DND-41 (cell line): ENCODE measurements around the gene MEA1.

Source experiments
- ATAC-seq: fragments of 200-7000 bp; cut with Tn5 transposase; 3 replicates; pipeline ENCODE4 v1.9.1; 2021; ENCODE audit warnings: low read depth; ENCODE audit not compliant: insufficient read depth
- DNase-seq: peaks from one replicate; pipeline ENCODE4 v3.0.0-alpha.2; 2020
- H2AFZ ChIP-seq: 2 replicates; pipeline ENCODE4 v1.6.0; 2012; ENCODE audit warnings: low read depth, low read length
- H3K27ac ChIP-seq: 2 replicates; pipeline ENCODE4 v1.5.1; 2012; ENCODE audit warnings: low read length, inconsistent platforms
- H3K27me3 ChIP-seq: fragments of 200-600 bp; sonication (generic); 2 replicates; pipeline ENCODE4 v1.6.0; 2012; ENCODE audit warnings: low read length, mild to moderate bottlenecking, inconsistent platforms; ENCODE audit not compliant: insufficient read depth, poor library complexity
- H3K36me3 ChIP-seq: 2 replicates; pipeline ENCODE4 v1.5.1; 2012; ENCODE audit warnings: low read length, inconsistent platforms; ENCODE audit not compliant: insufficient read depth
- H3K4me1 ChIP-seq: 2 replicates; pipeline ENCODE4 v1.5.1; 2012; ENCODE audit warnings: mild to moderate bottlenecking, low read length; ENCODE audit not compliant: insufficient read depth
- H3K4me2 ChIP-seq: 2 replicates; pipeline ENCODE4 v1.6.0; 2012; ENCODE audit warnings: mild to moderate bottlenecking, moderate library complexity, low read length, inconsistent platforms; ENCODE audit not compliant: insufficient read depth
- H3K4me3 ChIP-seq, 2 experiments: fragments of 200-600 bp in 1 of 2; shearing (Covaris generic) in 1 of 2; 2 replicates each; pipeline ENCODE4 v1.5.1; 2012 to 2016; ENCODE audit warnings: inconsistent platforms in 2 of 2, low read length in 2 of 2, mild to moderate bottlenecking in 2 of 2, low read depth in 1 of 2, moderate library complexity in 1 of 2
- H3K79me2 ChIP-seq: 2 replicates; pipeline ENCODE4 v1.6.0; 2012; ENCODE audit warnings: low read length, inconsistent platforms; ENCODE audit not compliant: insufficient read depth
- H3K9ac ChIP-seq: 2 replicates; pipeline ENCODE4 v1.6.0; 2012; ENCODE audit warnings: low read depth, mild to moderate bottlenecking, inconsistent platforms, low read length, moderate library complexity
- H3K9me3 ChIP-seq: 2 replicates; pipeline ENCODE4 v1.5.1; 2012; ENCODE audit warnings: low read length, moderate library complexity, mild to moderate bottlenecking, inconsistent platforms; ENCODE audit not compliant: insufficient read depth, severe bottlenecking
- H4K20me1 ChIP-seq: 2 replicates; pipeline ENCODE4 v1.6.0; 2012; ENCODE audit warnings: low read length; ENCODE audit not compliant: insufficient read depth
- EZH2 ChIP-seq: IDR thresholded peaks from 3 replicates; pipeline ENCODE4 v1.6.1; 2012; ENCODE audit warnings: borderline replicate concordance, low read depth, mild to moderate bottlenecking, moderate library complexity, low read length, inconsistent platforms; ENCODE audit not compliant: severe bottlenecking
- TF ChIP-seq, protein P1 (sequence below): IDR thresholded peaks from 2 replicates; pipeline ENCODE4 v1.5.1; 2012; ENCODE audit warnings: borderline replicate concordance, low read length, moderate library complexity, mild to moderate bottlenecking; ENCODE audit not compliant: poor library complexity, severe bottlenecking; ENCODE audit errors: extremely low read depth

MEA1 gene

DNA sequence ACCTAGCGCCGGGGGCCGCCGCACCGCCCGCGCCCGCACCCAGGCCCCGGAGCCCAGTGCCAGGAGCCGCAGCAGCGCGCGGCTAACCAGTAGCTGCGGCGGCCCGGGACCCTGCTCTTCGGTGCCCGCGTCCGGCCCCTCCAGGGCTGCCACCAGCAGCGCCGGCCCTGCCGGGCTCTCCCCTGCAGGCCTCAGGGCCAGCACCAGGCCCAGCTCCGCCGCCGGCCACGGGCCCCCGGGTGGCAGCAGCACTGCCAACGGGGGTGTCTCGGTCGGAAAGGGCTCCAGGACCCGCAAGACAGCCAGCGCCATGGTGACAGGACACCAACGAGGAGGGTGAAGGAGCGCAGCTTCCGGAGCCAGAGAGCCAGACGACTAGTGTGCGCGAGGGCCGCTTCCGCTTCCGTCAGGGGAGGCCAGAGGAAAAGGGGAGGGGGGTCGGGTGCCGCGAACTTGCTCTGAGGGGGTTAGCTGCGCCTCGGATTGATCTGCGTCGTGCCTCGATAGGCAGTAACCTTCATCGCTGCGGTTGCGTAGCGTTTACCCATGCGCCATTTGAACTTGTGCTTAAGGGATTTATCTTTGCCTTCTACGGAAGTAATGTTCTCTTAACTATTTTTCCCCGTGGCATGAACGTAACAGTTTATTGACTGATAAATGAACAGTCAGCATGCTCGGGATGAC is 34.8 kb downstream of the MEA1 start, which contains the start of gene PEX6:
PEX6 (minus strand) TSS at position 343 of the 684 bp plus-strand sequence; CDS start at position 312, 31 bp downstream.
- no peaks in the 10 kb centered on the region for H3K27me3 ChIP-seq
- peak within 1 kb of the TSS; percentile 87 for H3K27ac ChIP-seq
- peaks cover 6% of the 10 kb centered on the region; the same call in 1 of the 2 replicates for H4K20me1 ChIP-seq
- H3K4me3 ChIP-seq: peak within 1 kb of the TSS; percentile 92 to 96
- H3K4me2 ChIP-seq: peak within 1 kb of the TSS; percentile 79
- no peaks in the 10 kb centered on the region for H3K9me3 ChIP-seq
- H3K36me3 ChIP-seq: peaks cover 2% of the 10 kb centered on the region
- H2AFZ ChIP-seq: peak within 1 kb of the TSS; percentile 87
- ATAC-seq: peak; percentile 94
- H3K79me2 ChIP-seq: peaks cover 37% of the 10 kb centered on the region
- peaks cover 42% of the 10 kb centered on the region for H3K4me1 ChIP-seq
- peak within 1 kb of the TSS; percentile 93 for H3K9ac ChIP-seq
- peak; percentile 97 for DNase-seq
- TF ChIP-seq EZH2: no peak
- TF ChIP-seq, protein P1, sequence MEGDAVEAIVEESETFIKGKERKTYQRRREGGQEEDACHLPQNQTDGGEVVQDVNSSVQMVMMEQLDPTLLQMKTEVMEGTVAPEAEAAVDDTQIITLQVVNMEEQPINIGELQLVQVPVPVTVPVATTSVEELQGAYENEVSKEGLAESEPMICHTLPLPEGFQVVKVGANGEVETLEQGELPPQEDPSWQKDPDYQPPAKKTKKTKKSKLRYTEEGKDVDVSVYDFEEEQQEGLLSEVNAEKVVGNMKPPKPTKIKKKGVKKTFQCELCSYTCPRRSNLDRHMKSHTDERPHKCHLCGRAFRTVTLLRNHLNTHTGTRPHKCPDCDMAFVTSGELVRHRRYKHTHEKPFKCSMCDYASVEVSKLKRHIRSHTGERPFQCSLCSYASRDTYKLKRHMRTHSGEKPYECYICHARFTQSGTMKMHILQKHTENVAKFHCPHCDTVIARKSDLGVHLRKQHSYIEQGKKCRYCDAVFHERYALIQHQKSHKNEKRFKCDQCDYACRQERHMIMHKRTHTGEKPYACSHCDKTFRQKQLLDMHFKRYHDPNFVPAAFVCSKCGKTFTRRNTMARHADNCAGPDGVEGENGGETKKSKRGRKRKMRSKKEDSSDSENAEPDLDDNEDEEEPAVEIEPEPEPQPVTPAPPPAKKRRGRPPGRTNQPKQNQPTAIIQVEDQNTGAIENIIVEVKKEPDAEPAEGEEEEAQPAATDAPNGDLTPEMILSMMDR: no peak

DNA sequence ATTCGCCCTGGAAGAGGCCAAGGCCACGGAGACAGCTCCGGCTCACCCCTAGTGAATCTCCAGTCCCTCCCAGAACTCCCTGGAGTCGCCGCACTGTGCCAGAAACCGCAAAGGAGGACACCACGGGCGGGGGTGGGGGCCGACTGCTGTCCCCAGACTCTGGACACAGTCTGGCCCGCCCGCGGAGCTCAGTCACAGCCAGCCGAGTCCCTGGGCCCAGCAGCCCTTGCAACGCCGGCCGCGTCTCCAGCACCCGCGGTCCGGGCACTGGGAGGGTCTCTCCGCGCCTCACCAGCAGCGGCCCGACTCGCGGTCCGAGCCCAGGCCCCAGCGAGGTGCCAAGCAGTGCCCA is 35.3 kb downstream of the MEA1 start:
- H3K4me3 ChIP-seq: peak overlapping the region; percentile 92 to 96
- ATAC-seq (no peak), DNase-seq (peak; percentile 20)
- H3K4me2 ChIP-seq: peak overlapping the region; percentile 79
- H3K9me3 ChIP-seq: no peaks in the 10 kb centered on the region
- TF ChIP-seq, protein P1: no peak
- TF ChIP-seq EZH2: no peak
- no peaks in the 10 kb centered on the region for H3K27me3 ChIP-seq
- peak overlapping the region; percentile 87 for H3K27ac ChIP-seq
- peak overlapping the region; percentile 93 for H3K9ac ChIP-seq
- peaks cover 37% of the 10 kb centered on the region for H3K4me1 ChIP-seq
- peaks cover 6% of the 10 kb centered on the region; the same call in 1 of the 2 replicates for H4K20me1 ChIP-seq
- peak overlapping the region; percentile 87 for H2AFZ ChIP-seq
- H3K79me2 ChIP-seq: peaks cover 35% of the 10 kb centered on the region
- H3K36me3 ChIP-seq: peaks cover 7% of the 10 kb centered on the region

DNA sequence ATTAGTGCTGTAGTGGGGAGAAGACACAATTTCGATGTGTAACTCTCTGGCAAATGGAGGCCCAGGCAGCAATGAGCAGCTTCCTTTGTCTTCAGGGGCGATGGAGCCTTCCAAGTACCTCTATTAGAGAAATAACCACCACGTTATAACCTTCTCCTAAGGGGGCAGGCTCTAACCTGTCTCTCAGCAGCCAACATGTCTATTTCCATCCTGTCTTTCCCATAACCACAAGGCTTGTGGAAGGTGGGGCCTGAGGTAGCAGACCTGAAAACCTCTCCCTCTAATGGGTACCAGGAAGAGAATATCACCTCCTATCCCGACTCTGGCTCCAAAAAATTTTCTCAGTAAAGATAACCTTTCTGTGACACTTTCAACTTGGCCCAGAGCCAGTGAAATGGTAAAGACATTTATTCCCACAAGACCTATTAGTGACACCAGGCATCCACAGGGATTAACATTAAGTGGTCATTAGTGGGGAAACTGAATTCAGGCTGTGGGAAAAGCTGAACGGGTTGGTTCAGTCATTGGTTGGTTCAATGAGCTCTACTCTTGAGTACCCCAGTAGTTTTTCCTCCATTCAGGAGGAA is 38.7 kb downstream of the MEA1 start:
- ATAC-seq: no peak
- H3K4me2 ChIP-seq: no peak overlapping the region
- peaks cover 29% of the 10 kb centered on the region for H3K4me1 ChIP-seq

More for the DNA sequence above, 38.7 kb downstream of the MEA1 start:
- Histone ChIP-seq H3K27me3 (no peaks in the 10 kb centered on the region), H3K4me3 (no peak overlapping the region), H3K9ac (no peak overlapping the region), H3K27ac (no peak overlapping the region), H3K9me3 (no peaks in the 10 kb centered on the region), H3K36me3 (peaks cover 11% of the 10 kb centered on the region), H2AFZ (no peak overlapping the region), H3K79me2 (peaks cover 32% of the 10 kb centered on the region), H4K20me1 (peaks cover 8% of the 10 kb centered on the region; the same call in 1 of the 2 replicates)
- DNase-seq: no peak
- TF ChIP-seq, protein P1: no peak
- TF ChIP-seq EZH2: no peak
